CD14-positive monocyte (primary cell): ENCODE data around the gene CHFR. TPM values are rescaled to one million over a fixed set of nuclear protein-coding genes. Genes with fewer than 3 reads are reported as not detected.
A peak's percentile ranks its signal among the peaks of the same experiment; 100 is the strongest.

ENCODE experiments used
- DNase-seq, 3 donors: peaks; one replicate each; pipeline ENCODE4 v3.0.0-alpha.2; 2011 to 2022
- H2AFZ ChIP-seq: 2 replicates; pipeline ENCODE4 v1.6.0; 2012; ENCODE audit warnings: mild to moderate bottlenecking, low read depth, low read length, inconsistent platforms; ENCODE audit not compliant: insufficient read depth, poor library complexity, severe bottlenecking
- H3K27ac ChIP-seq, 2 donors: 1 replicate in 1 of 2; 2 replicates in 1 of 2; pipeline ENCODE4 v1.5.1; 2012 to 2013; ENCODE audit warnings: low read length in 2 of 2, control low read depth in 1 of 2, inconsistent platforms in 1 of 2, low read depth in 1 of 2, mild to moderate bottlenecking in 1 of 2
- H3K27me3 ChIP-seq, 2 donors: one replicate each; pipeline versions ENCODE4 v1.6.0 to v1.6.1; 2011 to 2013; ENCODE audit warnings: low read length in 2 of 2; ENCODE audit not compliant: control insufficient read depth in 2 of 2, insufficient read depth in 2 of 2
- H3K36me3 ChIP-seq, 2 donors: replicated peaks in 1 of 2; 1 replicate in 1 of 2; 2 replicates in 1 of 2; pipeline versions ENCODE4 v1.5.1 to v1.6.1; 2012 to 2013; ENCODE audit warnings: low read length in 2 of 2, control low read depth in 1 of 2, inconsistent platforms in 1 of 2, mild to moderate bottlenecking in 1 of 2; ENCODE audit not compliant: insufficient read depth in 2 of 2, control insufficient read depth in 1 of 2
- H3K4me1 ChIP-seq, 2 donors: 1 replicate in 1 of 2; 2 replicates in 1 of 2; pipeline versions ENCODE4 v1.5.1 to v1.6.1; 2012 to 2013; ENCODE audit warnings: low read length in 2 of 2, control low read depth in 1 of 2, inconsistent platforms in 1 of 2, mild to moderate bottlenecking in 1 of 2, moderate library complexity in 1 of 2; ENCODE audit not compliant: insufficient read depth in 2 of 2, control insufficient read depth in 1 of 2
- H3K4me2 ChIP-seq: replicated peaks from 2 replicates; pipeline ENCODE3; 2012; ENCODE audit warnings: low read length, moderate library complexity, mild to moderate bottlenecking; ENCODE audit not compliant: poor library complexity, severe bottlenecking; ENCODE audit errors: extremely low read depth
- H3K4me3 ChIP-seq, 3 experiments: fragments of 200-600 bp in 1 of 3; sonication (generic) in 1 of 3; replicated peaks in 1 of 3; 1 replicate in 2 of 3; 2 replicates in 1 of 3; pipeline ENCODE4 v1.5.1; 2011 to 2013; ENCODE audit warnings: low read length in 3 of 3, mild to moderate bottlenecking in 3 of 3, control low read depth in 2 of 3, low read depth in 2 of 3, inconsistent platforms in 1 of 3, moderate library complexity in 1 of 3
- H3K79me2 ChIP-seq: 2 replicates; pipeline ENCODE4 v1.6.0; 2012; ENCODE audit warnings: mild to moderate bottlenecking, control low read depth, inconsistent platforms, low read length, moderate library complexity; ENCODE audit not compliant: insufficient read depth
- H3K9ac ChIP-seq: 2 replicates; pipeline ENCODE4 v1.6.0; 2017; ENCODE audit warnings: low read length, mild to moderate bottlenecking; ENCODE audit not compliant: insufficient read depth, poor library complexity, severe bottlenecking
- H3K9me3 ChIP-seq, 2 donors: replicated peaks in 1 of 2; 1 replicate in 1 of 2; 2 replicates in 1 of 2; pipeline versions ENCODE4 v1.5.1 to v1.6.1; 2012 to 2013; ENCODE audit warnings: low read length in 2 of 2, control low read depth in 1 of 2; ENCODE audit not compliant: control insufficient read depth in 1 of 2, insufficient read depth in 1 of 2
- H4K20me1 ChIP-seq: 2 replicates; pipeline ENCODE4 v1.6.0; 2012; ENCODE audit warnings: mild to moderate bottlenecking, low read length, control low read depth, moderate library complexity; ENCODE audit not compliant: insufficient read depth
- H3K27ac Mint-ChIP-seq, 7 donors: one replicate each; pipeline ENCODE4 v1.8.0; 2020; ENCODE audit warnings: mild to moderate bottlenecking in 7 of 7, mixed read lengths in 7 of 7, moderate library complexity in 6 of 7, inconsistent platforms in 2 of 7
- H3K27me3 Mint-ChIP-seq, 3 donors: one replicate each; pipeline ENCODE4 v1.8.0; 2021 to 2022; ENCODE audit warnings: low read depth in 3 of 3, mild to moderate bottlenecking in 3 of 3, mixed read lengths in 3 of 3, moderate library complexity in 3 of 3, inconsistent platforms in 1 of 3
- H3K36me3 Mint-ChIP-seq, 2 donors: one replicate each; pipeline ENCODE4 v1.8.0; 2020; ENCODE audit warnings: mixed read lengths in 2 of 2, inconsistent platforms in 1 of 2, mild to moderate bottlenecking in 1 of 2
- H3K4me1 Mint-ChIP-seq: one replicate; pipeline ENCODE4 v1.8.0; 2020; ENCODE audit warnings: mild to moderate bottlenecking, mixed read lengths
- H3K4me3 Mint-ChIP-seq, 2 donors: one replicate each; pipeline ENCODE4 v1.8.0; 2020; ENCODE audit warnings: mild to moderate bottlenecking in 2 of 2, mixed read lengths in 2 of 2, moderate library complexity in 1 of 2
- H3K9me3 Mint-ChIP-seq, 7 donors: one replicate each; pipeline ENCODE4 v1.8.0; 2020 to 2022; ENCODE audit warnings: mixed read lengths in 7 of 7, mild to moderate bottlenecking in 6 of 7, moderate library complexity in 6 of 7, inconsistent platforms in 2 of 7
- WGBS: methylation state at CpG from one replicate; pipeline ENCODE4 v1.1.5; 2013; ENCODE audit warnings: missing lambda C conversion rate; ENCODE audit not compliant: insufficient coverage; 5-methylcytosine and 5-hydroxymethylcytosine counted together
- intact Hi-C, 2 donors: fragments of 100-400 bp; cut with micrococcal nuclease; formaldehyde crosslinking; loops; one replicate each; pipeline versions ENCODE4 v1.15.0 to v1.15.1; 2023
- polyA plus RNA-seq, 3 donors: library from polyadenylated mRNA; depleted of rRNA in 1 of 3; unstranded in 2 of 3; stranded (reverse) in 1 of 3; fragments of 300-500 nt in 2 of 3; fragments of >200 nt in 1 of 3; fragmentation: Illumina TruSeq in 2 of 3; gene quantifications; 1 replicate in 2 of 3; 2 replicates in 1 of 3; pipeline ENCODE4 v1.2.3, GENCODE V29; 2012 to 2021
- TF ChIP-seq, protein P1 (sequence below): fragments of 200-600 bp; IDR thresholded peaks from one replicate; pipeline ENCODE4 v1.8.0; 2022; ENCODE audit warnings: antibody characterized with exemption, mild to moderate bottlenecking

CHFR gene
- polyA plus RNA-seq, 3 donors: 28.0 to 76.3 (median 39.3) TPM

GRCh38 chr12:132838410-132839080 is 48.9 kb downstream of the CHFR start:
- H3K9me3 Mint-ChIP-seq: peaks cover 0 to 6% (median 1%) of the 10 kb centered on the region in 7 donors
- Histone ChIP-seq H2AFZ (no peak overlapping the region), H3K27me3 (no peaks in the 10 kb centered on the region), H3K4me3 (no peak overlapping the region), H3K4me1 (no peaks in the 10 kb centered on the region), H3K4me2 (no peak overlapping the region), H3K79me2 (no peaks in the 10 kb centered on the region), H4K20me1 (peaks cover 11% of the 10 kb centered on the region), H3K27ac (no peak overlapping the region), H3K36me3 (peaks cover 48 to 59% of the 10 kb centered on the region in 2 donors), H3K9me3 (no peaks in the 10 kb centered on the region), H3K9ac (no peak overlapping the region)
- H3K27ac Mint-ChIP-seq: peak overlapping the region in 3 of 7 donors; percentile 3 to 73 (median 52)
- DNase-seq: no peak
- intact Hi-C loops: no loop called here
- H3K36me3 Mint-ChIP-seq: peaks cover 58 to 83% of the 10 kb centered on the region in 2 donors
- no peak overlapping the region for H3K4me3 Mint-ChIP-seq
- 93% methylated on average over 14 of the region's 17 CpGs for WGBS
- H3K27me3 Mint-ChIP-seq: peaks cover 0 to 2% (median 1%) of the 10 kb centered on the region in 3 donors
- TF ChIP-seq, protein P1, sequence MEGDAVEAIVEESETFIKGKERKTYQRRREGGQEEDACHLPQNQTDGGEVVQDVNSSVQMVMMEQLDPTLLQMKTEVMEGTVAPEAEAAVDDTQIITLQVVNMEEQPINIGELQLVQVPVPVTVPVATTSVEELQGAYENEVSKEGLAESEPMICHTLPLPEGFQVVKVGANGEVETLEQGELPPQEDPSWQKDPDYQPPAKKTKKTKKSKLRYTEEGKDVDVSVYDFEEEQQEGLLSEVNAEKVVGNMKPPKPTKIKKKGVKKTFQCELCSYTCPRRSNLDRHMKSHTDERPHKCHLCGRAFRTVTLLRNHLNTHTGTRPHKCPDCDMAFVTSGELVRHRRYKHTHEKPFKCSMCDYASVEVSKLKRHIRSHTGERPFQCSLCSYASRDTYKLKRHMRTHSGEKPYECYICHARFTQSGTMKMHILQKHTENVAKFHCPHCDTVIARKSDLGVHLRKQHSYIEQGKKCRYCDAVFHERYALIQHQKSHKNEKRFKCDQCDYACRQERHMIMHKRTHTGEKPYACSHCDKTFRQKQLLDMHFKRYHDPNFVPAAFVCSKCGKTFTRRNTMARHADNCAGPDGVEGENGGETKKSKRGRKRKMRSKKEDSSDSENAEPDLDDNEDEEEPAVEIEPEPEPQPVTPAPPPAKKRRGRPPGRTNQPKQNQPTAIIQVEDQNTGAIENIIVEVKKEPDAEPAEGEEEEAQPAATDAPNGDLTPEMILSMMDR: no peak
- peaks cover 3% of the 10 kb centered on the region for H3K4me1 Mint-ChIP-seq

- Histone ChIP-seq H3K4me2 (no peak overlapping the region), H3K27ac (no peak overlapping the region), H3K4me3 (no peak overlapping the region), H3K9me3 (no peaks in the 10 kb centered on the region), H3K9ac (no peak overlapping the region), H3K36me3 (peaks cover 43 to 57% of the 10 kb centered on the region in 2 donors), H3K27me3 (no peaks in the 10 kb centered on the region), H4K20me1 (peaks cover 11% of the 10 kb centered on the region), H3K4me1 (no peaks in the 10 kb centered on the region), H3K79me2 (no peaks in the 10 kb centered on the region), H2AFZ (no peak overlapping the region)
- H3K4me3 Mint-ChIP-seq: no peak overlapping the region
- TF ChIP-seq, protein P1: no peak
- H3K27ac Mint-ChIP-seq: peak overlapping the region in 1 of 7 donors; percentile 52
- DNase-seq: no peak
- H3K9me3 Mint-ChIP-seq: peaks cover 0 to 6% (median 1%) of the 10 kb centered on the region in 7 donors
- H3K36me3 Mint-ChIP-seq: peaks cover 59 to 83% of the 10 kb centered on the region in 2 donors
- intact Hi-C loops: no loop called here
- peaks cover 0 to 2% (median 1%) of the 10 kb centered on the region in 3 donors for H3K27me3 Mint-ChIP-seq
- H3K4me1 Mint-ChIP-seq: peaks cover 3% of the 10 kb centered on the region
- WGBS: 89% methylated on average over 27 of the region's 27 CpGs
Observed at GRCh38 chr12:132837693-132838409, 49.6 kb downstream of the CHFR start.
